Duodenal mucosa (tissue), 2 donors: ENCODE data around the gene BICD2.

Source experiments
- H3K27ac ChIP-seq: one replicate; pipeline ENCODE4 v1.7.0; 2013; ENCODE audit warnings: low read depth, low read length
- H3K27me3 ChIP-seq, 2 donors: one replicate each; pipeline ENCODE4 v1.7.0; 2013; ENCODE audit warnings: low read length in 2 of 2, control low read depth in 1 of 2; ENCODE audit not compliant: insufficient read depth in 2 of 2, control insufficient read depth in 1 of 2
- H3K36me3 ChIP-seq, 2 donors: one replicate each; pipeline ENCODE4 v1.7.0; 2013; ENCODE audit warnings: low read length in 2 of 2, control low read depth in 1 of 2; ENCODE audit not compliant: insufficient read depth in 2 of 2, control insufficient read depth in 1 of 2
- H3K4me1 ChIP-seq, 2 donors: one replicate each; pipeline ENCODE4 v1.7.0; 2013; ENCODE audit warnings: low read length in 2 of 2, control low read depth in 1 of 2; ENCODE audit not compliant: insufficient read depth in 2 of 2, control insufficient read depth in 1 of 2
- H3K4me3 ChIP-seq, 2 donors: one replicate each; pipeline ENCODE4 v1.7.0; 2013; ENCODE audit warnings: low read length in 2 of 2, low read depth in 1 of 2
- H3K9ac ChIP-seq, 2 donors: one replicate each; pipeline ENCODE4 v1.7.0; 2013; ENCODE audit warnings: low read length in 2 of 2, low read depth in 1 of 2
- H3K9me3 ChIP-seq, 2 donors: one replicate each; pipeline ENCODE4 v1.7.0; 2013; ENCODE audit warnings: low read length in 2 of 2, control low read depth in 1 of 2; ENCODE audit not compliant: control insufficient read depth in 1 of 2

The BICD2 gene

GRCh38 chr9:92728831-92729734, 35.5 kb downstream of the BICD2 start:
- Histone ChIP-seq H3K27me3 (no peaks in the 10 kb centered on the region), H3K9me3 (no peaks in the 10 kb centered on the region), H3K4me1 (peaks cover 0 to 6% of the 10 kb centered on the region in 2 donors), H3K9ac (no peak overlapping the region), H3K4me3 (no peak overlapping the region), H3K36me3 (peaks cover 3 to 22% of the 10 kb centered on the region in 2 donors), H3K27ac (no peak overlapping the region)

- H3K27me3 ChIP-seq: no peaks in the 10 kb centered on the region
- H3K9ac ChIP-seq: no peak overlapping the region
- H3K36me3 ChIP-seq: peaks cover 3 to 25% of the 10 kb centered on the region in 2 donors
- no peak overlapping the region for H3K4me3 ChIP-seq
- no peaks in the 10 kb centered on the region for H3K9me3 ChIP-seq
- H3K27ac ChIP-seq: no peak overlapping the region
- H3K4me1 ChIP-seq: peaks cover 0 to 6% of the 10 kb centered on the region in 2 donors
These were observed 36.6 kb downstream of the BICD2 start for GRCh38 chr9:92727716-92728700.

DNA sequence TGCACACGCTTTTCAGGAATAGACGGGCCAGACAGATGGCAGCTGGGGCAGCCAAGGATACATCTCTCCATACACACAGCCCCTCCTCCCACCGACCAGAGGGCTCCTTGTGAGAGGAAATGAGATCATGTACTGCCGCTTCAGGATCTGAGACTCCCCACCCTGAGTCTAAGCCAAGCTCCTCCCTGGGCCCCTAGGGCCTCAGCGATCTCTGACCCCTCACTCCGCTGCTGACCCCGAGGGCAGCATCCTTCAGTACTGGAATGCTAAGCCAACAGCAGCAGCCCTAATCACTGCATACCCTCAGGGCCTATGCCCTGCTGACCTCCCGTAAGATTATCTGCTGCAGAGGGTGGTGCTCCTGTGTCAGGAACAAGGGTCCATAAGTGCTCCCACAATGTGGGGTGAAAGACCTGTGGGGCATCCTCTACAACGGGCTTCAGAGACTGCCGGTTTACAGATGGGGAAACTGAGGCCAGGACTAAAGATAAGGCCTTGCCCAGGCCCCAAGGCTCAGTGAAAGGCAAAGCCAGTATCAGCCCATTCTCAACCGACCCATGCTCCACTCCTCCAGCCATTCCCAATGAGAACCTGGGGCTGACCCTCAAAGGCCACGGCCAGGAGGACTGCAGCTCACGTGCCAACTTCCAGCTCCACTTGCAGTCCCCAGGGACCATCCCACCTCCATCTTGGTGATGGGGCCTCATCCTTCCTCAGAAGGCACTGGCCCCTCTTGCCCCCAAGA, 37.5 kb downstream of the BICD2 start:
- Histone ChIP-seq H3K4me1 (peaks cover 0 to 6% of the 10 kb centered on the region in 2 donors), H3K36me3 (peaks cover 4 to 33% of the 10 kb centered on the region in 2 donors), H3K27me3 (no peaks in the 10 kb centered on the region), H3K9me3 (no peaks in the 10 kb centered on the region), H3K4me3 (no peak overlapping the region), H3K27ac (no peak overlapping the region), H3K9ac (no peak overlapping the region)

GRCh38 chr9:92726348-92726747, 38.3 kb downstream of the BICD2 start:
- no peak overlapping the region for H3K9ac ChIP-seq
- no peak overlapping the region for H3K4me3 ChIP-seq
- no peak overlapping the region for H3K27ac ChIP-seq
- H3K9me3 ChIP-seq: no peaks in the 10 kb centered on the region
- H3K27me3 ChIP-seq: no peaks in the 10 kb centered on the region
- H3K4me1 ChIP-seq: peaks cover 0 to 6% of the 10 kb centered on the region in 2 donors
- H3K36me3 ChIP-seq: peaks cover 12 to 41% of the 10 kb centered on the region in 2 donors

DNA sequence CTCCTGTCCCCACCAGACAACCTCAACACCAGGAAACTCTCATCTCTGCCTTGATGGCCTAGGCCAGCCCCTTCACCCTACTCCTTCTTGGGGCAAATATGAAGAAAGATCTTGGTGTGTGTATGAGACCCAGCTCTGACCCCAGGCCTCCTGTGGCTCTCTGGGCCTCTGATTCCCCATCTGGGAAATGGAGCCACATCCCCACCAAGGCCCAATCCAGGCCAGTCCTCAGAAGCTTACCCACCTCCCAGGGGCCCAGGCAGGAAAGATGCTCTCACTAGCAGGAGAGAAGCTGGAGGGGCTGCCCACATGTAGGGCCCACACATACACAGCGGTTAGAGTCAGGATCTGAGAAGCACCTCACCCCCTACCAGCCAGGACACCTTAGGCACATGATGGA, 38.9 kb downstream of the BICD2 start:
- Histone ChIP-seq H3K36me3 (peaks cover 12 to 45% of the 10 kb centered on the region in 2 donors), H3K9ac (no peak overlapping the region), H3K9me3 (no peaks in the 10 kb centered on the region), H3K4me3 (no peak overlapping the region), H3K27me3 (no peaks in the 10 kb centered on the region), H3K27ac (no peak overlapping the region), H3K4me1 (peaks cover 0 to 7% of the 10 kb centered on the region in 2 donors)

DNA sequence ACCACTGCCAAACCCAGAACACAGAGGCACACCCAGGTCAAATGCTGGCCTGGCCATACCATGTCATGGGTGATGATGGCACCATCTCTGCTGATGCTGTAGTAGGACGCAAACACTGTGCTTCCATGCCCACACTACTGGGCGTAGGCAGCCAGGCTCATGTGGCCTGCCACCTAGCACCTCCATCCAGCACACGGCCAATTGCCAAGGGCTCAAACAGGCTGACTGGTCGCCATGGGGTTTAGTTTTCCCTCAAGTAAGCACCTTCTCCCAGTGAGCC, 39.4 kb downstream of the BICD2 start:
- Histone ChIP-seq H3K27ac (no peak overlapping the region), H3K36me3 (peaks cover 16 to 51% of the 10 kb centered on the region in 2 donors), H3K27me3 (no peaks in the 10 kb centered on the region), H3K9ac (no peak overlapping the region), H3K9me3 (no peaks in the 10 kb centered on the region), H3K4me3 (no peak overlapping the region), H3K4me1 (peaks cover 0 to 11% of the 10 kb centered on the region in 2 donors)

GRCh38 chr9:92724528-92725265, 39.9 kb downstream of the BICD2 start:
- Histone ChIP-seq H3K4me1 (peaks cover 0 to 8% of the 10 kb centered on the region in 2 donors), H3K9me3 (no peaks in the 10 kb centered on the region)

GRCh38 chr9:92723801-92724323, 40.8 kb downstream of the BICD2 start:
- H3K4me3 ChIP-seq: no peak overlapping the region
- H3K27ac ChIP-seq: no peak overlapping the region
- no peaks in the 10 kb centered on the region for H3K27me3 ChIP-seq
- peaks cover 21 to 63% of the 10 kb centered on the region in 2 donors for H3K36me3 ChIP-seq
- no peaks in the 10 kb centered on the region for H3K9me3 ChIP-seq
- peaks cover 0 to 5% of the 10 kb centered on the region in 2 donors for H3K4me1 ChIP-seq
- H3K9ac ChIP-seq: no peak overlapping the region

More at GRCh38 chr9:92724528-92725265, 39.9 kb downstream of the BICD2 start:
- Histone ChIP-seq H3K27ac (no peak overlapping the region), H3K4me3 (no peak overlapping the region), H3K36me3 (peaks cover 20 to 56% of the 10 kb centered on the region in 2 donors), H3K27me3 (no peaks in the 10 kb centered on the region), H3K9ac (no peak overlapping the region)

GRCh38 chr9:92723299-92723625, 41.4 kb downstream of the BICD2 start:
- H3K9me3 ChIP-seq: no peaks in the 10 kb centered on the region
- peaks cover 0 to 5% of the 10 kb centered on the region in 2 donors for H3K4me1 ChIP-seq
- H3K36me3 ChIP-seq: peaks cover 25 to 63% of the 10 kb centered on the region in 2 donors
- H3K27me3 ChIP-seq: no peaks in the 10 kb centered on the region
- no peak overlapping the region for H3K27ac ChIP-seq
- H3K4me3 ChIP-seq: no peak overlapping the region
- no peak overlapping the region for H3K9ac ChIP-seq
